GM18873 (cell line): ENCODE data around the gene WDR54.
"Not testable (repeated sequence)": the region's sequence is repeated elsewhere in the genome, so short reads cannot be mapped to it uniquely, and the experiment has no call there.

Experiments used
- ATAC-seq: cut with Tn5 transposase; IDR thresholded peaks from one replicate; pipeline ENCODE4 v1.9.1; 2021; ENCODE audit warnings: mild to moderate bottlenecking, moderate library complexity, moderate number of reproducible peaks; ENCODE audit not compliant: unreplicated experiment, low FRiP score

Gene WDR54

GRCh38 chr2:74401891-74402290 is 19.6 kb upstream of the WDR54 start:
- no peak for ATAC-seq

- ATAC-seq = no peak
Measured at GRCh38 chr2:74406035-74406434, 15.5 kb upstream of the WDR54 start.

GRCh38 chr2:74407682-74408081 is 13.8 kb upstream of the WDR54 start:
- ATAC-seq = no peak

GRCh38 chr2:74413001-74413698 is 8.4 kb upstream of the WDR54 start:
- no peak for ATAC-seq

- no peak for ATAC-seq
Measured at GRCh38 chr2:74414441-74414840, 7.1 kb upstream of the WDR54 start.

- ATAC-seq = no peak
Measured at GRCh38 chr2:74414881-74415761, 6.4 kb upstream of the WDR54 start.

GRCh38 chr2:74415762-74416395 is 5.7 kb upstream of the WDR54 start:
- ATAC-seq = no peak

- no peak for ATAC-seq
Measured at GRCh38 chr2:74416778-74417177, 4.8 kb upstream of the WDR54 start.

- ATAC-seq = no peak
Measured at GRCh38 chr2:74417197-74417596, 4.3 kb upstream of the WDR54 start.

- ATAC-seq = no peak
Measured at GRCh38 chr2:74417763-74418162, 3.8 kb upstream of the WDR54 start.

- ATAC-seq = no peak
Measured at GRCh38 chr2:74418312-74418711, 3.2 kb upstream of the WDR54 start.

- no peak for ATAC-seq
Measured at GRCh38 chr2:74419345-74419744, 2.2 kb upstream of the WDR54 start.

GRCh38 chr2:74420006-74420405 is 1.5 kb upstream of the WDR54 start:
- ATAC-seq = no peak

- not testable (repeated sequence) for ATAC-seq
Measured at GRCh38 chr2:74420443-74421103, 957 bp upstream of the WDR54 start.

- no peak for ATAC-seq
Measured at GRCh38 chr2:74423231-74424095, 1.9 kb downstream of the WDR54 start.

- ATAC-seq = no peak
Measured at GRCh38 chr2:74424139-74424992, 2.8 kb downstream of the WDR54 start.

- ATAC-seq = no peak
Measured at GRCh38 chr2:74424995-74425406, 3.5 kb downstream of the WDR54 start.

GRCh38 chr2:74425523-74425922 is 4.0 kb downstream of the WDR54 start:
- ATAC-seq = no peak

GRCh38 chr2:74426181-74426758 is 4.7 kb downstream of the WDR54 start:
- ATAC-seq = no peak
